ENCODE measurements around the gene SCN4B.
A peak's percentile ranks its signal among the peaks of the same experiment; 100 is the strongest.
"Not testable (repeated sequence)": the region's sequence is repeated elsewhere in the genome, so short reads cannot be mapped to it uniquely, and the experiment has no call there.

The SCN4B gene

DNA sequence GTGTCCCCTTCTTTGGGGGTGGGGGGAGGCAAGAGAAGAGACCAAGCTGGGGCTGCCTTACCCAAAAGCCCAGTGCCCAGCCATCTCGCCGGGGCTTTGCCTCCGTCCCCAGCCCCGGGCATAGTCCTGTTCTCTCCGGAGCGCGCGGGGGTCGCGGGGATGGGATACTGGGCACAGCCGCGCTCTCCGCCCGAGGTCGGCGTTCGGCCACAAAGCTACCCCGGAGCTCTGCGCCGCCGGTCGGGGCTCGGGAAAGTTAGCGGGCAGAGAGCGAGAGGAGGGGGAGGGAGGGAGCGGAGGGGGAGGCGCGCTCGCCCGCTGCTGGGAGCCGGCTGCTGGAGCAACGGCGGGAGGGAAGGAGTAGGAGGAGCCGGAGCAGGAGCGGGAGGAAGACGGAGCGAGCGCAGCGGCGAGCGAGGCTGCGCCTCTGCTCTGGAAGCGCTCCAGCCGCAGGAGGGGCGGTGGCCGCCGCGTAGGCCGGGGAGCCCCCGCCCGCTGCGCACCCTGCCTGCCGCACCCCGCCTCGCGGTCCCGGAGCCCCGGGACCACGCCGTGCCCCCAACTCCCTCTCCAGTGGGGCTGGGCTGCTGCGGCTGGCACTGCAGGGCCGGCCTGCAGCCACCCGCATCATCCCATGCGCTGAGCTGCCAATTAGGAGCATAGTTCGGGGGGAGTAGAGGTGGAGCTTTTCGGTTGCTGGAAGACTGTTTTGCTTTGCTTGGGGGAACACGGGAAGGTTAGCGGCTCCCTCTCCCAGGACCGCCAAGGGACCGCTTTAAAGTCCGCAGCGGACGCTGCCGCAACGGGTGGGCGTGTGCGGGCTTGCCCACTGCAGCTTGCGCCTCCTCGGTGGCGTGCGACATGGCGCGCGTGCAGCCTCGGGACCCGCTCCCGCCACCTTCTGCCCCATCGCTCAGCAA lies at the start of gene SCN4B:
SCN4B (minus strand) TSS at position 272 of the 920 bp plus-strand sequence; CDS start at position 122, 150 bp downstream.
- DNase-seq: peak; percentile 43

DNA sequence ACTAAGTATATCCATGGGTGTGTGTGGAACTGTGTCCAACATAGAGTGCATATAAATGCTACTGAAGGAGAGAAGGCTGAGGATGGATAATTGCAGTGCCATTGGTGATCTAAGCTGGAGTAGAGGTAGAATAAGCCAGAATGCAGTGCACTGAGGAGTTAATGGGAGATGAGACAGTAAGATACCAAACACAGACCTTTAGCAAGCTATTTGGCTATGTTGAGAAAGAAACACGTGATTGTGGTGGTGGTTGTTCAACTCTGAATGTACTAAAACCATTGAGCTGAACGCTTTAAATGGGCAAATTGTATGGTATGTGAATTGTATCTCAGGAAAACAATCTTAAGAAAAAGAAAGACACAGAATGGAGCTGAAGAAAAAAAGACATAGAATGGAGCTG lies 49.3 kb upstream of the SCN4B start:
- no peak for DNase-seq

DNA sequence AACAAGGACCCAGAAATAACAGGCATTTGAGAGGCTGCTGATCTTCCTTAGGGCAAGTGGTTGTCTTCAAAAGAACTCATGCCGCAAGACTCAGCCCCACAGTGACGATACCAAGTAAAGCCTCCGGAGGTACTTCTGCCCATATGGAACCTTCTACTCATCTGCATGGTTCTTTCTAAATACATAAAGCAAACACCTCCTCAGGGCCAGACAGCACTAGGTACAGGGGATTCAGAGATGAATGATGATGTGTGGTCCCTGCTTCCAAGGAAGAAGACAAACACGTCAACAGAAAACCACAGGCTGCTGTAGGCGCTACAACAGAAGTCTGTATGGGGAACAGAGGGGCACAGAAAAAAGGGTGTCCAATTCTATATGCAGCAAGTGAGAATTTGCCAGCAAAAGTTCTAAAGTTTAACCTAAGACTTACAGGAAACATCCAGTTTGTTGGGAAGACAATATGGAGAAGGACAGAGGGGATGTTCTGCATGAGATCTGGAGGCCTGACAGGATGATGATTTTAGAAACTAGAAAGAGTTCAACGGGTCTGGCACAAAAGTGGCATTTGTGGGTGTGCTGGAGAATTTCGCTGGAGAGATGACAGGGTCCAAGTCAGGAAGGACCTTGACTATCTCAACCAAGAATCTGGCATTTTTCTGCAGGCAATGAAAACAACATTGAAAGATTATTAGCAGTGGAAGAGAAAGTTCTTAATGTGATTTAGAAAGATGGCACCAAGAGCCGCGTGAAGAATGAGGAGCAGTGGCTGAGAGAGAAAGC lies 48.5 kb upstream of the SCN4B start:
- DNase-seq: no peak

DNA sequence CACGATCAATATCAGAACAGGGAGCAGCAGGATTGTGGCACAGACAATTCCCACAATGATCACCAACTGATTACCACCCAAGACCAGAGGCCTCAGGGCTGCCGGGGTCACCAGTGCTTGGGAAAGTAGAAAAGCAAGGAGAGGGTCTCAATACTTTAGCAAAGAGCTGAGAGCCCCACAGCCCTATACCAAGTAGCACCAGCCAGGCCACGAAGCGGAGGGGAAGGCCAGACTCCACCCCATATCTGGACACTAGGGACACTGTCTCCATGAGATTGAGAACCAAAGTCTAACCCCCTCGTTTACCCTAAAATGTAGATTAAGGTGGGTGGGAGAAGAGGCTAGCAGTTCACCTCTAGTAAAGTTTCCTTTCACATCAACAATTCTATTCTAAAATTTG lies 47.9 kb upstream of the SCN4B start:
- no peak for DNase-seq

DNA sequence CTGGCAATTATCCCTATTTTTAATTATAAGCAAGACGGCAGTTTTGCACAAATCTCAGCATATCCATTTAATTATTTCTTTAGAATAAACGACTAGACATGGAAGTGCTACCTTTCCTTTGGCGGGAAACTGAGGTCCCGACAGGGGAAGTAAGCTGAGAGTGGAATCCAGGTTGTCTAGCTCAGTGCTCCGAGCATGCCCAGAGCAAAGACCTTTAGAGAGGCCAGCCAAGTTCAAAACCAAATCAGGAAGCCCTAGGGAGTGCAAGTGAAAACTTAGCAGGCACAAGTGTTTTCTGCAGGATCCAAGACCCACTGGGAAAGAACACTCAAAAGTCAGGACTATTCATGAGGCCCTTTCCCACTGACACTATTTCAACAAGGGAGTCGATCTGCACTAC lies 46.5 kb upstream of the SCN4B start:
- DNase-seq: no peak

DNA sequence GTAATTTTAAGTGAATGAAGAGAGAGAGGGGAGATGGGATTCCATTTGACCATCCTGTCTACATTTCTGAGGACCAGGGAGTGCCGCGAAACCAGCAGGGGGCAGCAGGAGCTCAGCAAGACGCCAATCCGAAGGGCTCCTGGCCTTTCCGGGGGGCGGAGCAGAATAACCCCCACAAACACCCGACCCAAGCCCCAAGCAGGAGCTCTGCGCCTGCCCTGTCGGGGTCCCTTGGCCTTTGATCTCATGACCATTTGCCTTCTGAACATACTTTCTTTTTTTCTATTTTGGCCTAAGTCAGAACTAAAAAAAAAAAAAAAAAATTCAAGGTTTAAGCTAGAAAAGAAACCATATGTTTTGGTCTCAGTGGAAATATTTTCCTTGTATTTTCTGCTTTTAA lies 45.7 kb upstream of the SCN4B start:
- DNase-seq: peak; percentile 86

- DNase-seq: no peak
Observed at GRCh38 chr11:118194835-118195627, 42.4 kb upstream of the SCN4B start.

GRCh38 chr11:118193910-118194566 lies 41.4 kb upstream of the SCN4B start:
- no peak for DNase-seq

GRCh38 chr11:118192817-118193216 lies 40.2 kb upstream of the SCN4B start:
- DNase-seq: not testable (repeated sequence)

GRCh38 chr11:118190942-118191506 lies 38.4 kb upstream of the SCN4B start:
- DNase-seq: not testable (repeated sequence)

DNA sequence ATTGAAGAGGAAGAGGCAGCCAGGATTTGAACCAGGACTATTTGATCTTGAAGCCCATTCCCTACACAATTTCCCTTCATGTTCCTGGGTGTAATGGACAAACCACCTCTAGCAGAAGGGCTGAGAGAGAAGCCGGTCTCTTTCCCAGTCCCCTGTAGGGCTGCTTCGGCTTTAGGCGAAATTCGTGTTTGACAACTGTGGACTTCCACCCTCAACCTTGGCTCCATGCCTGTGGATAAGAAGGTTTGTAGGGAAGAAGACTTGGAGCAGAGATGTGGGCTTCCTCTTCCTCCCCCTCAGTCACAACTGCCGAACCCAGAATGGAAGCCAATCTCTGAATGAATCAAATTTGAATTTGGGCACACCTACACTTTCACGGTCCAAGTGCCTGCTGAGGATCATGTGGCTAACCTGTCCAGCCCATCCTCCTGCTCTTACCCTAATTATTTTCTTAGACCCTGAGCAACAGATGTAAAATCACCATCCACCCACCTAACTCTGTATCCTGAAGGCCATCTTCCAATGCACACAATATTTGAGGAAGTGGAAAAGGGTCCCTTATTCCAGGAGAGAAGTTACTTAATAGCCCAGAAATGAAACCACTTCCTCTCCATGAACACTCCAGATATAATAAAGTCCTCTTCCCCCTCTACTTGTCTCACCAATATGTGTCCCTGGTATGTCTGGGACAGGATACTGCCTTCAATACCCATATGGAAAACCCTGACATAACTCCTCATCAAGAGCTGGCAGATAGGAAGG lies 33.9 kb upstream of the SCN4B start:
- DNase-seq: peak; percentile 63

DNA sequence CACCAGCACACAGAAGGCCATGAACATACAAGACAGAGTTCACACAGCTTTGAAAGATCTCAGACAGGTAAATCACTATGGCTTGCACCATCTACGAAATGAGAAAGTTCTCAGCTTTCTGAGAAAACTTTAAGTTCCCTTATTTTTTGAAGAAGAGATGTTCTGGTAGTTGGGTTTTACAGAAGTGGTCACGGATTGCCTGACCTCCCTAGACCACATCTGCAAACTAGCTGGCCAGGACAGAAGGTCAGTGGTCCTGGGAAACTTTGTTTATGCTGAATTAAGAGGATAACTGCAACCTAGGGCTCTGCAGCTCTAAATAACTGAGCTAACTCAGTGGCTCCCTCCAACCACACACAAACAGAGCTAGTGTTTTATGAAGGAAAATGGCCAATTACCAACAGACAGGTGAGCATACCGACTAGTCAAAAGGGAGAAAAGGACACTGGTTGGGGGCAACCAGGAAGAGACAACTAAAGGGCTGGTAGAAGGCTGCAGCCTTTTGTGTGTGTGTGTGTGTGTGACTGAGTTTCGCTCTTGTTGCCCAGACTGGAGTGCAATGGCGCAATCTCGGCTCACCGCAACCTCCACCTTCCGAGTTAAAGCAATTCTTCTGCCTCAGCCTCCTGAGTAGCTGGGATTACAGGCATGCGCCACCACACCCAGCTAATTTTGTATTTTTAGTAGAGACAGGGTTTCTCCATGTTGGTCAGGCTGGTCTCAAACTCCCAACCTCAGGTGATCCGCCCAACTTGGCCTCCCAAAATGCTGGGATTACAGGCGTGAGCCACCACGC lies 32.4 kb upstream of the SCN4B start:
- peak; percentile 62 for DNase-seq

DNA sequence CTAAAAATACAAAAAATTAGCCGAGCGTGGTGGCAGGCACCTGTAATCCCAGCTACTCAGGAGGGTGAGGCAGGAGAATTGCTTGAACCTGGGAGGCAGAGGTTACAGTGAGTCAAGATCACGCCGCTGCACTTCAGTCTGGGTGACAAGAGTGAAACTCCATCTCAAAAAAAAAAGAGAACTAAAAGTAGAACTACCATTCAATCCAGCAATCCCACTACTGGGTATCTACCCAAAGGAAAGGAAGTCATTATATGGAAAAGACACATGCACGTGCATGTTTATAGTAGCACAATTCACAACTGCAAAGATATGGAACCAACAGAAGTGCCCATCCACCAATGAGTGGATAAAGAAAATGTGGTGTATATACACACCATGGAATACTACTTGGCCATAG lies 31.1 kb upstream of the SCN4B start:
- peak; percentile 63 for DNase-seq

- peak; percentile 11 for DNase-seq
Observed at GRCh38 chr11:118180300-118180703, 27.7 kb upstream of the SCN4B start.

- DNase-seq: no peak
Observed at GRCh38 chr11:118176778-118177134, 24.1 kb upstream of the SCN4B start.

GRCh38 chr11:118175993-118176777 lies 23.6 kb upstream of the SCN4B start, which contains the start of gene SCN2B:
SCN2B (minus strand) TSS chr11:118176639; CDS start chr11:118176431, 208 bp downstream.
- no peak for DNase-seq

DNA sequence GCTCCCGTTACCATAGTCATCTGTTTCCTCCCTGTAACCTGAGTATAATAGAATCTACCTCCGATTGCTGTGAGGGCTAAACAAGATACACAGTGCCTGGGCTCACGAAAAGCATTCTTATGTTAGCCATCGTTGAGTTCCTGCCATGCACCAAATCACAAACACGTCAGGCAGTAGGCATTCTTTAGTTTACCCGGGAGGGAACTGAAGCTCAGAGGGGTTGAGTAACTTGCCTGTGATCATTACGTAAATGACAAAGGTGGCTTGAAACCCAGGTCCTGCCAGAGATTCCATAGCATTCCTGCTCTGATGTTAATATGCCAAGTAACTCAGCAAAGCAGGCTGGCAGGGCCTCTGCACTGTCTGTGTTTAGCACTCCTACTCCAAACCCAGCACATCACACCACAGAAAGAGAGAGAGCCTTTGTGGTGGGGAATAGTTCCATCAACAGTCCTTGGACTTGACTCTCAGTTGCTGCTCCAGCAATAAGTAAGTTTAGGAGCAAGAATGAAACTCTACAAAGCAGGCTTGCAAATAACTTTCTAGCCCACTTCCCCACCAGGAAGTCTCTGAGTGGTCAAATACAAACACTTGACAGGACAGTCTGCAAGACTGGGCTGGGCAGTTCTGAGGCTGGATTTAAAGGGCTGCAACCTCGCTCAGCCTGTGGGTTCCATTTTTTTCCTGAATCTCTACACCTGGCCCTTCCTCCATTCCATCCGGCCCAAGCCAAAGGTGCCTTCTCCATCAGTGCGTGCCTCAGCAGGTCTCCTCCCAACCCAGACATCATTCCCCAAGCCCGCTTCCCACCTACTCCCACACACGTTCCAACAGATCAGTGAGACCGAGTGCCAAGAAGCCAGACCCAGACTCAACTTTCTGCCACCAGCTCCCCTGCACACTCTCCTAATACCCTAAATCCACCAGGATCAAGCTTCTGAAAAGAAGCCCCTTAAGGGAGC lies 22.7 kb upstream of the SCN4B start:
- DNase-seq: peak; percentile 30

DNA sequence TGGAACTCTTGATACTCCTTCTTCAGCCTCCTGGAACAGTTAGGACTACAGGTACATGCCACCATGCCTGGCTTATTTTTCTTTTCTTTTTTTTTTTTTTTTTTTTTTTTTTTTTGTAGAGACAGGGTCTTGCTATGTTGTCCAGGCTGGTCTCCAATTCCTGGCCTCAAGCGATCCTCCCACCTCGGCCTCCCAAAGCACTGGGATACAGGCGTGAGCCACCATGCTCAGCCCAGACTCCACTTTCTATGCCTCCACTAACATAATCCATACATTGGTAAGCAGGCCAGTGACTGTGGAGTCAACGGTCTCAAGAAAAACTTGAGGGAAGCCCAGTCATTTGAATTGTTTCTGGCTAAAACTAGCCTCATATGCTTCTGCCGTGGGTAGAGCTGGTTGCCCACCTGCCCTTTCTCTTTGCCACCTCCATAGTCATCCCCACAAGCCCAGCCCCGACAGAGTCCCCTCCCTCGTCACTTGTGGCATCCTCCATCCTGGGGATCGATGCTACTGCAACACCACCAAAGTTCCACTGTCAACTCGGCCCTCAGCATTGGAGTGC lies 21.5 kb upstream of the SCN4B start:
- DNase-seq: no peak
